ENCODE measurements around the gene TSPO.

GRCh38 chr22:43131773-43132501 lies 19.4 kb upstream of the TSPO start:
- TF ChIP-seq CTCF (IDR thresholded peaks at IDR 0.05 in 4 of 5, conservative IDR thresholded peaks at IDR 0.05 in 1 of 5) (no peak), POLR2A (IDR thresholded peaks at IDR 0.05) (no peak)
